ENCODE measurements around the gene FADD.
"Not testable (repeated sequence)": the region's sequence is repeated elsewhere in the genome, so short reads cannot be mapped to it uniquely, and the experiment has no call there.

Gene FADD

DNA sequence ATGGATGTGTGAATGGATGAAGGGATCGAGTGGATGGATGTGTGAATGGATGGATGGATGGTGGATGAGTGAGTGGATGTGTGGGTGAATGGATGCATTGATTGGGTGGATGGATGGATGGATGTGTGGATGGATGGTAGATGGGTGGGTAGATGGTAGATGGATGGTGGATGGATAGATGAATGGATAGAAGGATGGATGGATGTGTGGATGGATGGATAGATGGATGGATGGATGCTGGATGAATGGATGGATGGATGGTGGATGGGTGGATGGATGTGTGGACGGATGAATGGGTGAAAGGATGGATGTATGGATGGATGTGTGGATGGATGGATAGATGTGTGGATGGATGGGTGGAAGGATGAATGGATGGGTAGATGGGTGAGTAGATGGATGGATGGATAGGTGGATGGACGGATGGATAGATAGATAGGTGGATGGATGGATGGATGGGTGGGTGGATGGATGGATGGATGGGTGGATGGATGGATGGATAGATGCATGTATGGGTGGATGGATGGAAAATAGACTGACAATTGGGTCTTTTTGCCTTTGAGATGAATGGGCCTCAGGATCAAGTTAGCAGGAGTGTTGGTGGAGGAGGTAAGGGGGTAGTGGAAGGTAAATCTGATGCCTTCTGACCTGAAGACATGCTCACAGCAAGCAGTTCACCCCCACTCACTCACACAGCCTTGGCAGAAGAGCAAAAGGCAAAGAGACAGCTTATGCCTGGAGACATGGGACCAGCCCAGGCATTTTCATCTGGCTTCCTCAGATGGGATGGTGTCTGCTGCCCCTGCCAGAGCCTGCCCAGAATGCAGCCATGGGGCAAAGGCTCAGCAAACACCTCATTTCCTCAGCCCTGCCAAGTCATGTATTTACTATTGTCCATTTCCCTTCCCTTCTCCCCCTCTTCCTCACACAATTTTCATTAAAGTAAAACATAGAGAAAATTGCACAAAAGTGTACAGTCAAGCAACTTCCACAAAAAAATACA, 8.0 kb upstream of the FADD start:
- Mint-ChIP-seq H3K36me3 (ENCODE audit: low read depth) (no peaks in the 10 kb centered on the region), H3K27me3 (ENCODE audit: low read depth, poor library complexity) (peaks cover 29% of the 10 kb centered on the region), H3K4me1 (peaks cover 4% of the 10 kb centered on the region), H3K4me3 (no peak overlapping the region), H3K9me3 (peaks cover 2% of the 10 kb centered on the region), H3K27ac (no peak overlapping the region)
- DNase-seq = no peak
- TF ChIP-seq, protein P1, sequence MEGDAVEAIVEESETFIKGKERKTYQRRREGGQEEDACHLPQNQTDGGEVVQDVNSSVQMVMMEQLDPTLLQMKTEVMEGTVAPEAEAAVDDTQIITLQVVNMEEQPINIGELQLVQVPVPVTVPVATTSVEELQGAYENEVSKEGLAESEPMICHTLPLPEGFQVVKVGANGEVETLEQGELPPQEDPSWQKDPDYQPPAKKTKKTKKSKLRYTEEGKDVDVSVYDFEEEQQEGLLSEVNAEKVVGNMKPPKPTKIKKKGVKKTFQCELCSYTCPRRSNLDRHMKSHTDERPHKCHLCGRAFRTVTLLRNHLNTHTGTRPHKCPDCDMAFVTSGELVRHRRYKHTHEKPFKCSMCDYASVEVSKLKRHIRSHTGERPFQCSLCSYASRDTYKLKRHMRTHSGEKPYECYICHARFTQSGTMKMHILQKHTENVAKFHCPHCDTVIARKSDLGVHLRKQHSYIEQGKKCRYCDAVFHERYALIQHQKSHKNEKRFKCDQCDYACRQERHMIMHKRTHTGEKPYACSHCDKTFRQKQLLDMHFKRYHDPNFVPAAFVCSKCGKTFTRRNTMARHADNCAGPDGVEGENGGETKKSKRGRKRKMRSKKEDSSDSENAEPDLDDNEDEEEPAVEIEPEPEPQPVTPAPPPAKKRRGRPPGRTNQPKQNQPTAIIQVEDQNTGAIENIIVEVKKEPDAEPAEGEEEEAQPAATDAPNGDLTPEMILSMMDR (IDR thresholded peaks at IDR 0.05) = no peak

DNA sequence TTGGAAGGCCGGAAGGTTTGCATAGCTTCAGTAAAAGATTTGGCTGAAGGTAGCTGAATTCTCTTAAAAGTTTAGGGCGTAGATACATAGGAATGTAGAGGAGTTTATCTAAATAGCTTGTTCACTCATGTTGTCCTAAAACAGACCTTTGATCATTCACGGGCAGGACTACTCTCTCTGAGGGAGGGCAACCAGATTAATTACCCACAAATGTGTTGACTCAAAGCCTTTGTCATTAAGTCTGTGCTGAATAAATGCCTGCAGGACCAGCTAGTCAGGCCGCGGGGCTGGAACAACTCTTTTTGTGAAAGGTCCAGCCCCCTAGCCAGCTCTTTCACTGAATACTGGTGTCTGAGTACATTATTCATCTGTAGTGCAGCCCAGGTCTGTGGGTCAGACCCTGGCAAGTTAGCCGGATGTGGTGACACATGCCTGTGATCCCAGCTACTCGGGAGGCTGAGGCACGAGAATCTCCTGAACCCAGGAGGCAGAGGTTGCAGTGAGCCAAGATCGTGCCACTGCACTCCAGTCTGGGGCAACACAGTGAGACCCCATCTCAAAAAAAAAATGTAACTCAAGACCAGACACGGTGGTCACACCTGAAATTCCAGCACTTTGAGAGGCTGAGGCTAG, 2.8 kb upstream of the FADD start:
- H3K36me3 Mint-ChIP-seq (ENCODE audit: low read depth) = no peaks in the 10 kb centered on the region
- TF ChIP-seq, protein P1 (IDR thresholded peaks at IDR 0.05) = no peak
- DNase-seq = no peak
- peaks cover 4% of the 10 kb centered on the region for H3K9me3 Mint-ChIP-seq
- H3K4me1 Mint-ChIP-seq = peaks cover 17% of the 10 kb centered on the region
- no peak overlapping the region for H3K4me3 Mint-ChIP-seq
- peaks cover 30% of the 10 kb centered on the region for H3K27me3 Mint-ChIP-seq (ENCODE audit: low read depth, poor library complexity)
- no peak overlapping the region for H3K27ac Mint-ChIP-seq

DNA sequence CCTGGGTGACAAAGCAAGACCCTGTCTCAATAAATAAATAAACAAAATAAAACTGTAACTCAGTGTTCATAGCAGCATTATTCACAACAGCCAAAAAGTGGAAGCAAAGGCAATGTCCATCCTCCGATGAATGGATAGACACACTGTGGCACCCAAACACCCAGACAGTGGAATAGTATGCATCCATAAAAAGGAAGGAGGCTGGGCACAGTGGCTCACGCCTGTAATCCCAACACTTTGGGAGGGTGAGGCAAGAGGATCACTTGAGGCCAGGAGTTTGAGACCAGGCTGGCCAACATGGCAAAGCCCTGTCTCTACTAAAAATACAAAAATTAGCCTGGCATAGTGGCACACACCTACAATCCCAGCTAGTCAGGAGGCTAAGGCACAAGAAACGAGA, 2.0 kb upstream of the FADD start:
- Mint-ChIP-seq H3K27me3 (ENCODE audit: low read depth, poor library complexity) (peaks cover 26% of the 10 kb centered on the region), H3K4me1 (peaks cover 24% of the 10 kb centered on the region)
- not testable (repeated sequence) for H3K36me3 Mint-ChIP-seq (ENCODE audit: low read depth); H3K27ac Mint-ChIP-seq; H3K9me3 Mint-ChIP-seq; H3K4me3 Mint-ChIP-seq; DNase-seq

DNA sequence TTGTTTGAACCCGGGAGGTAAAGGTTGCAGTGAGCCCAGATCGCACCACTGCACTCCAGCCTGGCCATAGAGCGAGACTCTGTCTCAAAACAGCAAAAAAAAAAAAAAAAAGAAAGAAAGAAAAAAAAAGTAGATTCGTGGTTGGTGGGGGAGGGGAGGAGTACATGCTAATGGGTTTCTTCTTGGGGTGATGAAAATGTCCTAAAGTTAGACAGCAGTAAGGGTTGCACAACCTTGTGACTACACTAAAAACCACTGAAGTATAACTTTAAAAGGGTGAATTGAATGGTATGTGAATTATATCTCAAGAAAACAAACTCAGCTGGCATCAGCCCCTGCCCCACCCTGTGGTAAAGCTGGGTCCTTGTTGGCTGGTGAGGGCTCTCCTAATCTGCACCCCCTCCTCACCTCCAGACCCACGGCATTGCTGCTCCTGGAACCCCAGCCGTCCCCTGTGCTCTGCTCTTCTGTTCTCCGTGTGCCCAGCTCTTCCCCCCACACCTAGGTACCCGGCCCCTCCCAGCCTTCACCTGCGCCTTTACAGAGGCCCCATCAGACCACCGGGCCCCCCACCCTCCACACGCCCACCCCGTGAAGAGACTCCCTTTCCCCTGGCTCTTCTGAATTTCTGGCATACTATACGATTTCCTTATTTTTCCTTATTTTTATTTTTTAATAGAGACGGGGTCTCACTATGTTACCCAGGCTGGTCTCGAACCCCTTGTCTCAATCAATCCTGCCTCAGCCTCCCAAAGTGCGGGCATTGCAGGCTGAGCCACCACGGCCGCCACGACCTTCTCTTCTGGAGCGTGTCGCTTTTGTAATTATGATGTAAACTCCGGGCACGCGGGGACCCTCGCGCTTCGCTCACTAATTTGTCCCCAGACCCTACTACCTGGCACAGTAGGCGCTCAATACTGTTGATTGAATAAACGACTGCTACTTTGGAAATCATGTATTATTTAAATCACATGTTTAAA, 924 bp upstream of the FADD start:
- Mint-ChIP-seq H3K36me3 (ENCODE audit: low read depth) (peaks cover 12% of the 10 kb centered on the region), H3K4me3 (peak overlapping the region; percentile 96), H3K4me1 (peaks cover 30% of the 10 kb centered on the region), H3K27me3 (ENCODE audit: low read depth, poor library complexity) (peaks cover 22% of the 10 kb centered on the region), H3K27ac (no peak overlapping the region), H3K9me3 (peaks cover 4% of the 10 kb centered on the region)
- TF ChIP-seq, protein P1 (IDR thresholded peaks at IDR 0.05) = no peak
- DNase-seq = no peak

DNA sequence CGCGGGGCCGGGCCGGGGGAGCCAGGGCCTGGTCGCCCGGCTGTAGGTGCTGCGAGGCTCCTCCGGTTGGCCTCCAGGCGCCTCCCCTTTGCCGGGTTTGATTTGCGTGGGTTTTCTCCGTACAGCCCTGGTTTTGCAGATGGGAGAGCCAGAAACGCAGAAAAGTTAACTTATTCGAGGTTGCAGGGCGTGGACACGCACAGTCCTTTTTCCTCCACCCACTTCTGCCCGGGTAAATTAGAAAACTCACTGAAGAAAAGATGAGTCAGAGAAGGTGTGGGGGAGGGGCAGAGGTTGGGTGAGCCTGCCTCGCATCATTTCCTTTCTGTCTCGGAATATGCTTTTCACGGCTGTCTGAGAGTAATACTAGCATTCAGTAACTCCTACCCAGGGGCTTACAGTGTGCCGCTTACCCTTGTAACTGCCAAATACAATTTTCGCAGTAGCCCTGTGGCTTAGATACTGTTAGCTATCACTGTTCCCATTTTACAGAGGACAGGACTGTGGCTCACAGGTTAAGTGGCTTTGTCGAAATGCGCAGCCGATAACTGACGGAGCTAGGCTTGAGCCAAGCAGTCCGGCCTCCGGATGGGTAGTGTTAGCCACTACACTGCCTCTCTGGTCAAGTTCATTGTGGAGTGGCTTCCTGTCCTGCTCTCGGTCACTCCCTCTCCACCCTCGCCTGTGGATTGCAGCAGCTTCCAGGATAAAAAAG, 812 bp downstream of the FADD start:
- Mint-ChIP-seq H3K36me3 (ENCODE audit: low read depth) (peaks cover 22% of the 10 kb centered on the region), H3K4me3 (peak overlapping the region; percentile 96), H3K9me3 (peaks cover 4% of the 10 kb centered on the region), H3K27me3 (ENCODE audit: low read depth, poor library complexity) (peaks cover 19% of the 10 kb centered on the region), H3K27ac (peak overlapping the region; percentile 58), H3K4me1 (peaks cover 38% of the 10 kb centered on the region)
- TF ChIP-seq, protein P1 (IDR thresholded peaks at IDR 0.05) = no peak
- DNase-seq = peak; percentile 40

All from nephron progenitor cell (in vitro differentiated cells).